HepG2 (cell line): ENCODE results near the gene ARID5B. TPM values are rescaled to one million over a fixed set of nuclear protein-coding genes. Genes with fewer than 3 reads are reported as not detected.
A peak's percentile ranks its signal among the peaks of the same experiment; 100 is the strongest.

ENCODE experiments used
- ATAC-seq: fragments of 200-7000 bp; cut with Tn5 transposase; 3 replicates; pipeline ENCODE4 v1.9.1; 2020; ENCODE audit warnings: mild to moderate bottlenecking, moderate library complexity
- BruUV-seq: library from RNA; stranded (reverse); fragments of 400-500 nt; replicated peaks from 2 replicates; lab custom pipeline; 2021; lab: Mats Ljungman, UMichigan
- CTCF ChIA-PET: fragments of 300-600 bp; formaldehyde crosslinking; extraction: SDS; loops from one replicate; lab custom pipeline; 2021; ENCODE audit warnings: low total read pairs, inconsistent platforms, low intra/inter-chr PET ratio; lab: Yijun Ruan, JAX
- POLR2A ChIA-PET: fragments of 350-600 bp; sonication (Branson Sonifier 250); formaldehyde crosslinking; loops from one replicate; lab custom pipeline; 2020; ENCODE audit warnings: antibody characterized with exemption, inconsistent platforms; lab: Yijun Ruan, JAX
- DNase-seq: peaks from one replicate; pipeline ENCODE4 v3.0.0-alpha.2; 2015; ENCODE audit warnings: low spot score
- FAIRE-seq: peaks from 3 replicates; lab custom pipeline; 2011; peaks lifted over from hg19 to GRCh38; lab: Jason Lieb, UNC
- H2AFZ ChIP-seq: one replicate; pipeline ENCODE4 v1.6.1; 2011; ENCODE audit warnings: low read length, inconsistent platforms
- H3K27ac ChIP-seq: fragments of 300-600 bp; 3 replicates; pipeline ENCODE4 v1.8.0; 2011; ENCODE audit warnings: mixed run types, mild to moderate bottlenecking, mixed read lengths, low read length, inconsistent platforms; ENCODE audit not compliant: insufficient read depth; ENCODE audit errors: extremely low read length
- H3K27me3 ChIP-seq, 2 experiments: fragments of 200-600 bp in 1 of 2; 2 replicates in 1 of 2; 3 replicates in 1 of 2; pipeline versions ENCODE4 v1.6.0 to v1.8.0; 2011; ENCODE audit warnings: low read length in 2 of 2, mild to moderate bottlenecking in 2 of 2, moderate library complexity in 2 of 2, inconsistent platforms in 1 of 2; ENCODE audit not compliant: insufficient read depth in 2 of 2, control insufficient read depth in 1 of 2
- H3K36me3 ChIP-seq, 2 experiments: fragments of 200-600 bp in 1 of 2; replicated peaks in 1 of 2; 2 replicates in 1 of 2; 3 replicates in 1 of 2; pipeline versions ENCODE4 v1.5.1 to v1.8.0; 2011; ENCODE audit warnings: low read length in 2 of 2, inconsistent platforms in 1 of 2; ENCODE audit not compliant: insufficient read depth in 2 of 2, control insufficient read depth in 1 of 2
- H3K4me1 ChIP-seq: 2 replicates; pipeline ENCODE4 v1.5.1; 2012; ENCODE audit warnings: low read length, inconsistent platforms; ENCODE audit not compliant: insufficient read depth
- H3K4me2 ChIP-seq: 2 replicates; pipeline ENCODE4 v1.6.0; 2011; ENCODE audit warnings: low read depth, low read length, inconsistent platforms
- H3K4me3 ChIP-seq, 3 experiments: fragments of 200-600 bp in 1 of 3; sonication (generic), shearing (Covaris generic) in 1 of 3; replicated peaks in 1 of 3; 2 replicates each; pipeline ENCODE4 v1.5.1; 2011 to 2016; ENCODE audit warnings: low read length in 3 of 3, inconsistent platforms in 2 of 3, low read depth in 2 of 3, mild to moderate bottlenecking in 2 of 3, control low read depth in 1 of 3, mixed read lengths in 1 of 3; ENCODE audit not compliant: insufficient read depth in 1 of 3
- H3K79me2 ChIP-seq: one replicate; pipeline ENCODE4 v1.6.1; 2011; ENCODE audit warnings: low read length, inconsistent platforms; ENCODE audit not compliant: insufficient read depth
- H3K9ac ChIP-seq: 2 replicates; pipeline ENCODE4 v1.6.0; 2011; ENCODE audit warnings: mild to moderate bottlenecking, low read depth, low read length, inconsistent platforms; ENCODE audit not compliant: insufficient read depth
- H3K9me3 ChIP-seq: 2 replicates; pipeline ENCODE4 v1.5.1; 2012; ENCODE audit warnings: mild to moderate bottlenecking, low read length
- H4K20me1 ChIP-seq: 2 replicates; pipeline ENCODE4 v1.6.0; 2011; ENCODE audit warnings: inconsistent platforms, mild to moderate bottlenecking, low read length, moderate library complexity; ENCODE audit not compliant: insufficient read depth
- PBX2 ChIP-seq: IDR thresholded peaks from 2 replicates; pipeline ENCODE4 v1.6.1; 2016; ENCODE audit warnings: control low read depth
- ZC3H4 ChIP-seq: sonication (generic); formaldehyde crosslinking; IDR thresholded peaks from 2 replicates; pipeline ENCODE4 v1.4.0; 2020; ENCODE audit warnings: missing genetic modification reagents, borderline replicate concordance
- ZFP1 ChIP-seq: IDR thresholded peaks from 2 replicates; pipeline ENCODE4 v1.6.1; 2016
- ZIK1 ChIP-seq: sonication (generic); formaldehyde crosslinking; IDR thresholded peaks from 2 replicates; pipeline ENCODE4 v1.5.0; 2020; ENCODE audit warnings: mild to moderate bottlenecking, low read depth, missing genetic modification reagents, borderline replicate concordance
- ZNF629 ChIP-seq: sonication (generic); formaldehyde crosslinking; conservative IDR thresholded peaks from 2 replicates; pipeline ENCODE4 v1.5.0; 2020; ENCODE audit warnings: missing genetic modification reagents
- WGBS: methylation state at CpG from one replicate; pipeline ENCODE4 v1.1.6; 2017; ENCODE audit warnings: low lambda C conversion rate; 5-methylcytosine and 5-hydroxymethylcytosine counted together
- in situ Hi-C: cut with HindIII; loops from 2 replicates; pipeline ENCODE4 v1.10.0; 2017; ENCODE audit warnings: low pct_unique_long_range_greater_than_20kb; ENCODE audit not compliant: extremely low pct_ligation_motif_present
- intact Hi-C: fragments of 100-400 bp; cut with micrococcal nuclease; formaldehyde crosslinking; loops from one replicate; pipeline ENCODE4 v1.10.0; 2022; ENCODE audit not compliant: unreplicated experiment
- polyA plus RNA-seq, 8 experiments: library from polyadenylated mRNA; depleted of rRNA in 3 of 8; stranded (reverse) in 7 of 8; unstranded in 1 of 8; fragments of >200 nt; fragmentation: Illumina TruSeq in 4 of 8; extraction: Trizol in 4 of 8; gene quantifications; 2 replicates each; pipeline versions ENCODE4 v1.2.1 to v1.2.3, GENCODE V29; 2011 to 2016; ENCODE audit warnings: low read depth in 4 of 8, missing spikeins in 1 of 8, mixed read lengths in 1 of 8; ENCODE audit not compliant: insufficient read depth in 1 of 8
- total RNA-seq, 5 experiments: library from RNA; depleted of rRNA; stranded (reverse); fragments of >200 nt; fragmentation: Illumina TruSeq; extraction: Trizol; gene quantifications; 2 replicates each; pipeline ENCODE4 v1.2.3, GENCODE V29; 2016; ENCODE audit warnings: low read depth in 1 of 5

ARID5B gene
- total and polyA plus RNA-seq, 2 of the 13 experiments (the other 11 are each of a cell fraction or from before 2014, with no cell fraction given), result 6.2 to 21.1 TPM

DNA sequence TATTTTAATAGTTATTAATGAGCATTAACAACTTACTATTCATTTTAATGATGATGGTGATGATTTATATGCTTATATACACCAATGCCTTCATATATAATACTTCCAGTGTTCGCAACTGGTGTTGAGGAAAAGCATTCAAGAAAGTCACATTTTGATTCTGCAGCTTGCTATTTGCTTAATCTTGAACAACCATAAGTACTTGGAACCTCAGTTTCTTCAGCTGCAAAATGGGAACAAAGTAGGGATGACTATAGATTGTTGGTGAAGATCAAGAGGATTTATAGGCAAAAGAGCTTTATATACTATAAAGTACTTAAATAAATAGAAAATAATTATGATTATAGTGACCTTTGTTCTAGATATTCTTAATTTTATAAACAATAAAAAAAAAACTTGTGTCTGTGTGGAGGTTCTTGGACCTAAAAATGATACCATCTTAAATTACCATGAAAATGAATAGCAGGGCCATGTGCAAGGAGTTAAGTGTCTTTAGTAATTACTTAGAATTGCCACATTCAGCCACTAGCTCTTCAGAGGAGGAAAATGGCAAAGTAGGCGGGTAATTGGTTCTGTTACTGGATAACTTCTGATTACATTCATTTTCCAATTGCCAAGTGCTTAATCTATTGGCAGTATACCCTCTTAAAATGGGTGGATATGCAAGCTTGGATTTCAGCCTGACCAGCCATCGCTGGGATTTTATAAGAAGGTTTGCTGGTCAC lies 4.5 kb downstream of the ARID5B start:
- no peak for DNase-seq
- H3K4me3 ChIP-seq, result no peak overlapping the region
- intact Hi-C loops (no loop called here), in situ Hi-C loops (loop anchor here (10.0 kb wide), 1 partner anchor 349 kb away; no protein-coding TSS in a partner anchor)
- H3K36me3 ChIP-seq, result peaks cover 0 to 7% of the 10 kb centered on the region in 2 experiments; a peak in 2 of 5 replicates
- H3K27me3 ChIP-seq, result no peaks in the 10 kb centered on the region; a peak in 1 of 5 replicates
- TF ChIP-seq ZNF629 (peak; percentile 77), PBX2 (no peak), ZC3H4 (CRISPR knock-in tag) (no peak)
- peaks cover 84% of the 10 kb centered on the region for H3K79me2 ChIP-seq
- no peak for ATAC-seq
- BruUV-seq, result no TSS peak
- FAIRE-seq, result no peak
- CTCF ChIA-PET, result no interaction called here
- peak overlapping the region; percentile 50; the same call in 1 of the 2 replicates for H3K4me2 ChIP-seq
- H3K9me3 ChIP-seq, result no peaks in the 10 kb centered on the region
- H4K20me1 ChIP-seq, result peaks cover 4% of the 10 kb centered on the region; the same call in 1 of the 2 replicates
- no peak overlapping the region for H3K9ac ChIP-seq
- over 99% methylated on average over 3 of the region's 3 CpGs for WGBS
- POLR2A ChIA-PET, result interaction anchor here (1.4 kb wide), 1 partner anchor 58 kb away, joined by 5 read pairs; no protein-coding TSS in a partner anchor
- peaks cover 47% of the 10 kb centered on the region for H3K4me1 ChIP-seq
- H3K27ac ChIP-seq, result no peak overlapping the region
- H2AFZ ChIP-seq, result no peak overlapping the region

DNA sequence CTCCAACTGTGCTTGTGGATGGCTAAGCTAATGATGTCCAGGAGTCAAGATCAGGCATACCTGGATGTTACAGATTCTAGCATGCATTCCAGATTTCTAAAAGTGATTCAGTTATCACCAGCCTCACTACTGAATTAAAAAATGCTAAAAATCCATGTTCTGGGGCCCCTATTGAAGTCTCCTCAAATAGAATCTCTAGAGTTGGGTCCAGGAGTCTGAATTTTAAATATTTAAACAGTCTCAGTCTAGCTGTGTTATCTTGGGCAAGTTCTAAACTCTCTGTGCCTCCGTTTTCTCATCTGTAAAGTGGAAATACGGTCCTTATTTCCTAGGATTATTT lies 5.0 kb downstream of the ARID5B start:
- in situ Hi-C loops (loop anchor here (10.0 kb wide), 1 partner anchor 348 kb away; no protein-coding TSS in a partner anchor), intact Hi-C loops (no loop called here)
- TF ChIP-seq ZFP1 (CRISPR knock-in tag) (no peak), ZIK1 (no peak)
- no peak for ATAC-seq
- H4K20me1 ChIP-seq, result peaks cover 4% of the 10 kb centered on the region; the same call in 1 of the 2 replicates
- CTCF ChIA-PET, result no interaction called here
- WGBS, result 65% methylated on average over 2 of the region's 2 CpGs
- no peak overlapping the region for H2AFZ ChIP-seq
- no peak overlapping the region for H3K4me2 ChIP-seq
- peaks cover 0 to 7% of the 10 kb centered on the region in 2 experiments; a peak in 2 of 5 replicates for H3K36me3 ChIP-seq
- H3K9ac ChIP-seq, result no peak overlapping the region
- BruUV-seq, result no TSS peak
- no peaks in the 10 kb centered on the region for H3K9me3 ChIP-seq
- no peak overlapping the region for H3K4me3 ChIP-seq
- H3K27me3 ChIP-seq, result no peaks in the 10 kb centered on the region; a peak in 1 of 5 replicates
- POLR2A ChIA-PET, result interaction anchor here (1.4 kb wide), 1 partner anchor 57 kb away, joined by 5 read pairs; no protein-coding TSS in a partner anchor
- no peak overlapping the region for H3K27ac ChIP-seq
- H3K4me1 ChIP-seq, result peaks cover 49% of the 10 kb centered on the region
- DNase-seq, result no peak
- H3K79me2 ChIP-seq, result peaks cover 88% of the 10 kb centered on the region
- FAIRE-seq, result no peak
